ENCODE measurements around the gene ECD. TPM values are rescaled to one million over a fixed set of nuclear protein-coding genes. Genes with fewer than 3 reads are reported as not detected.
A peak's percentile ranks its signal among the peaks of the same experiment; 100 is the strongest.

ECD gene
- total RNA-seq (10 to 100 TPM; 50.5 to 57.7 TPM), total RNA-seq (36.0 to 107 (median 61.0) reads per million in 172 experiments)
- polyA plus RNA-seq (2013, experiment 1 of 2): 21.7 TPM
- polyA plus RNA-seq (2013, experiment 2 of 2): 24.2 TPM

DNA sequence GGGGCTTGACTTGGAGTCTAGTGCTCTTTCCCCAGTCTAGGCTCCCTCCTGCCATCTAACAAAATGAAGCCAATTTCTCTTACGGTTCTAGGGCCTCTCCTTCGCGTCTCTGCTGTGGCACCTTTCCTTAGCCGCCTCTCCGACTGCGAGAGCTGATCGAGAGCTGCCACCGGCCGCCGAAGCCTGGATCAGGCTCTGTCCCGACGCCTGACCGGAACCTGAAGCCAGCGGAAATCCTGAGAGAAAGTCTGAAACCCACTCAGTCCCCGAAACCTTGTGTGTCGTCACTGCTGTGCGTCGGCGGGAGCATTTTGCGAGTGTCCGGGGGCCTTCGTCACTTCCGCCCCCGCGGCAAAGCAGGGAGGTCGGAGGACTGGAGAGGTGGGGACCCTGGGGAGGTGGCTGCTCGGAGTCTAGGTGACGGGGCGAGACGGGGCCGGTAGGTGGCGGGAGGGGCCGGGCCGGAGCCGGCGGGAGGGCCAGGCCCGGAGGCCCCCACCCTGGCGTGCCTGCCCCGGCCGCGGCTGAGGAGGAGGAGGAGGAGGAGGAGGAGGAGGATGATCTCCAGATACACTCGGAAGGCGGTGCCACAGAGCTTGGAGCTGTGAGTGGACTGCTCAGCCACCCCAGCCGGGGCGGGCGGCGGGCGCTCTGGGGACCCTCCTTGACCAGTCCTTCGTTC lies at the start of gene ECD, which contains the start of gene FAM149B1:
TSS of gene ECD (minus strand) at position 226 of the 682 bp plus-strand sequence. CDS start 4,071 bp downstream, outside the sequence.
TSS of gene FAM149B1 (plus strand) at position 337 of the 682 bp plus-strand sequence. CDS start at position 558, 221 bp downstream.
- H3K27me3 ChIP-seq (ENCODE audit: control insufficient read depth in 1 of 2, insufficient read depth in 2 of 2, low read length in 2 of 2): no peaks in the 10 kb centered on the region
- Mint-ChIP-seq H3K4me1 (ENCODE audit: low read depth) (peaks cover 45% of the 10 kb centered on the region), H3K36me3 (ENCODE audit: low read depth) (peaks cover 37% of the 10 kb centered on the region), H3K9me3 (no peaks in the 10 kb centered on the region), H3K27me3 (no peaks in the 10 kb centered on the region), H3K27ac (peak within 1 kb of the TSS; percentile 98), H3K4me3 (peak within 1 kb of the TSS; percentile 94)
- DNase-seq (peak; percentile 79 to 96 (median 86)), ATAC-seq (ENCODE audit: poor library complexity) (peak; percentile 92)
- ChIA-PET POLR2A (interaction anchor here (0.8 to 3.4 kb wide), 8 partner anchors 9 to 952 kb away, joined by 3 to 41 read pairs (median 6); partner anchors contain the start of genes ANAPC16, ASCC1, DNAJC9 and MRPS16), CTCF (interaction anchor here (1.3 to 2.4 kb wide), 3 partner anchors 9 to 72 kb away, joined by 6 to 10 read pairs (median 7); partner anchors contain the start of gene P4HA1)
- peaks cover 10% of the 10 kb centered on the region for H3K36me3 ChIP-seq (ENCODE audit: insufficient read depth, low read length)
- H3K27ac ChIP-seq (ENCODE audit: low read depth in 1 of 2, low read length in 2 of 2): peak within 1 kb of the TSS; percentile 96 to 97
- TF ChIP-seq, protein P1, sequence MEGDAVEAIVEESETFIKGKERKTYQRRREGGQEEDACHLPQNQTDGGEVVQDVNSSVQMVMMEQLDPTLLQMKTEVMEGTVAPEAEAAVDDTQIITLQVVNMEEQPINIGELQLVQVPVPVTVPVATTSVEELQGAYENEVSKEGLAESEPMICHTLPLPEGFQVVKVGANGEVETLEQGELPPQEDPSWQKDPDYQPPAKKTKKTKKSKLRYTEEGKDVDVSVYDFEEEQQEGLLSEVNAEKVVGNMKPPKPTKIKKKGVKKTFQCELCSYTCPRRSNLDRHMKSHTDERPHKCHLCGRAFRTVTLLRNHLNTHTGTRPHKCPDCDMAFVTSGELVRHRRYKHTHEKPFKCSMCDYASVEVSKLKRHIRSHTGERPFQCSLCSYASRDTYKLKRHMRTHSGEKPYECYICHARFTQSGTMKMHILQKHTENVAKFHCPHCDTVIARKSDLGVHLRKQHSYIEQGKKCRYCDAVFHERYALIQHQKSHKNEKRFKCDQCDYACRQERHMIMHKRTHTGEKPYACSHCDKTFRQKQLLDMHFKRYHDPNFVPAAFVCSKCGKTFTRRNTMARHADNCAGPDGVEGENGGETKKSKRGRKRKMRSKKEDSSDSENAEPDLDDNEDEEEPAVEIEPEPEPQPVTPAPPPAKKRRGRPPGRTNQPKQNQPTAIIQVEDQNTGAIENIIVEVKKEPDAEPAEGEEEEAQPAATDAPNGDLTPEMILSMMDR (IDR thresholded peaks at IDR 0.05): no peak
- peak within 1 kb of the TSS; percentile 90 for H3K4me3 ChIP-seq (ENCODE audit: low read length)
- intact Hi-C loops (cut with DNase I, micrococcal nuclease): loop anchor here (2.0 to 10.0 kb wide), 9 partner anchors 71 to 1944 kb away; partner anchors contain the start of genes ANXA7 (in 1 of the 2), DNAJB12 (in 1 of the 2), DNAJC9 (in 1 of the 2) and MCU (in 1 of the 2)
- no peaks in the 10 kb centered on the region for H3K9me3 ChIP-seq (ENCODE audit: control insufficient read depth in 1 of 2, insufficient read depth in 1 of 2, low read length in 2 of 2)
- peaks cover 13% of the 10 kb centered on the region for H3K4me1 ChIP-seq (ENCODE audit: insufficient read depth, low read length)

DNA sequence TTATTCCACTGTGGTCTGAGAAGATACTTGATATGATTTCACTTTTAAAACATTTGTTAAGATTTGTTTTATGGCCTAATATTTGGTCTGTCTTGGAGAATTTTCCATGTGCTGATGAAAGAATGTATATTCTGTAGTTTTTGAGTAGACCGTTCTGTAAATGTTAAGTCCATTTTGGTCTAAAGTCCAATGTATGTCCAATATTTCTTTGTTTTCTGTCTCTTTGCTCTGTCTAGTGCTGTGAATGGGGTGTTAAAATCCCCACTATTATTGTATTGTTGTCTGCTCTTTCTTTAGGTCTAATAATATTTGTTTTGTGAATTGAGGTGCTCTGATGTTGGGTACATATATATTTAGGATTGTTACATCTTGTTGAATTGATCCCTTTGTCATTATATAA lies 47.9 kb upstream of the ECD start:
- H3K4me3 Mint-ChIP-seq: no peak overlapping the region
- Histone ChIP-seq H3K27ac (ENCODE audit: low read depth in 1 of 2, low read length in 2 of 2) (no peak overlapping the region), H3K36me3 (ENCODE audit: insufficient read depth, low read length) (peaks cover 21% of the 10 kb centered on the region), H3K4me3 (ENCODE audit: low read length) (no peak overlapping the region), H3K27me3 (ENCODE audit: control insufficient read depth in 1 of 2, insufficient read depth in 2 of 2, low read length in 2 of 2) (no peaks in the 10 kb centered on the region), H3K9me3 (ENCODE audit: control insufficient read depth in 1 of 2, insufficient read depth in 1 of 2, low read length in 2 of 2) (no peaks in the 10 kb centered on the region), H3K4me1 (ENCODE audit: insufficient read depth, low read length) (no peaks in the 10 kb centered on the region)
- H3K27ac Mint-ChIP-seq: no peak overlapping the region
- H3K9me3 Mint-ChIP-seq: no peaks in the 10 kb centered on the region
- H3K36me3 Mint-ChIP-seq (ENCODE audit: low read depth): peaks cover 82% of the 10 kb centered on the region
- no peaks in the 10 kb centered on the region for H3K27me3 Mint-ChIP-seq
- ChIA-PET POLR2A (no interaction called here), CTCF (interaction anchor here (0.6 kb wide), 1 partner anchor 12 kb away, joined by 3 read pairs; no protein-coding TSS in a partner anchor)
- intact Hi-C loops (cut with DNase I, micrococcal nuclease): no loop called here
- ATAC-seq (ENCODE audit: poor library complexity) (no peak), DNase-seq (no peak)
- H3K4me1 Mint-ChIP-seq (ENCODE audit: low read depth): no peaks in the 10 kb centered on the region
- TF ChIP-seq, protein P1 (IDR thresholded peaks at IDR 0.05): no peak

DNA sequence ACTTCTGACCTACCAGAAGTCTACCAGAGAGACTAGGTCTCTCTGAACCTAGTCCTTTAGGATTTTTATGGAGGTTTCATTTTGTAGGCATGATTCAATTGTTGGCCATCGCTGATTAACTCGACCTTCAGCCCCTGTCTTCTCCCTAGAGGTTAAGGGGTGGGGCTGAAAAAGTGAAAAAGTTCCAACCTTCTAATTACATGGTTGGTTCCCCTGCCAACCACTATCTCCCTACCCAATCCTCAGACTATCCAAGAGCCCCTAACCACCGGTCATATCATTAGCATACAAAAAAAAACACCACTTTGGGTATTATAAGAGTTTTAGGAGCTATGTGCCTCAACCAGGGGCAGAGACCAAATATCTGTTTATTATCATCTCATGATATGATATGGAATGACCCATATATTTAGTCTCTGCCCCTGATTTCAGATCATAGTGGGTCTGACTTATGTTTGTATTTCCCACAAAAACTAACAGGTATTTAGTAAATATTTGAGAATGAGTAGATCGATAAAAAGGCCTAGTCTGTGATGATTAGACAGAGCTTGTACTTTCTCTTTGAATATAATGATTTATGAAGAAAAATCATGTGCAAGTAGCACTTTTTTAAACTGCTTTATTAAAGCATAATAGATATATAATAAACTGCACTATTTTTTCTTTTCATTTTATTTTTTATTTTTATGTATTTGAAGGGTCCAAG lies 43.5 kb upstream of the ECD start:
- Mint-ChIP-seq H3K4me3 (no peak overlapping the region), H3K36me3 (ENCODE audit: low read depth) (peaks cover 75% of the 10 kb centered on the region), H3K27me3 (no peaks in the 10 kb centered on the region), H3K27ac (no peak overlapping the region), H3K9me3 (no peaks in the 10 kb centered on the region), H3K4me1 (ENCODE audit: low read depth) (no peaks in the 10 kb centered on the region)
- Histone ChIP-seq H3K4me1 (ENCODE audit: insufficient read depth, low read length) (no peaks in the 10 kb centered on the region), H3K9me3 (ENCODE audit: control insufficient read depth in 1 of 2, insufficient read depth in 1 of 2, low read length in 2 of 2) (peaks cover 0 to 3% of the 10 kb centered on the region in 2 experiments), H3K4me3 (ENCODE audit: low read length) (no peak overlapping the region), H3K27ac (ENCODE audit: low read depth in 1 of 2, low read length in 2 of 2) (no peak overlapping the region), H3K36me3 (ENCODE audit: insufficient read depth, low read length) (peaks cover 13% of the 10 kb centered on the region), H3K27me3 (ENCODE audit: control insufficient read depth in 1 of 2, insufficient read depth in 2 of 2, low read length in 2 of 2) (no peaks in the 10 kb centered on the region)
- TF ChIP-seq, protein P1 (IDR thresholded peaks at IDR 0.05): no peak
- ChIA-PET POLR2A (no interaction called here), CTCF (no interaction called here)
- intact Hi-C loops (cut with DNase I, micrococcal nuclease): no loop called here
- no peak for ATAC-seq (ENCODE audit: poor library complexity)
- DNase-seq: no peak
